Heart right ventricle (tissue), 16 donors: ENCODE measurements around the gene TPST2. TPM values are rescaled to one million over a fixed set of nuclear protein-coding genes. Genes with fewer than 3 reads are reported as not detected.

Source experiments
- ATAC-seq, 8 donors: fragments of 200-7000 bp; cut with Tn5 transposase; one replicate each; pipeline ENCODE4 v1.9.1; 2020; ENCODE audit warnings: mild to moderate bottlenecking in 8 of 8, moderate library complexity in 8 of 8, moderate number of reproducible peaks in 1 of 8
- DNase-seq, 2 donors: peaks; one replicate each; pipeline ENCODE4 v3.0.0-alpha.2; 2020
- H3K27ac ChIP-seq, 10 donors: fragments of 200-600 bp; sonication (generic) in 2 of 10; one replicate each; pipeline versions ENCODE4 v1.5.0 to v1.8.0; 2020 to 2022; ENCODE audit warnings: mild to moderate bottlenecking in 3 of 10
- H3K27me3 ChIP-seq, 7 donors: fragments of 200-600 bp; one replicate each; pipeline ENCODE4 v1.8.0; 2021 to 2022; ENCODE audit warnings: mild to moderate bottlenecking in 2 of 7
- H3K36me3 ChIP-seq, 9 donors: fragments of 200-600 bp; sonication (generic) in 1 of 9; one replicate each; pipeline versions ENCODE4 v1.5.0 to v1.8.0; 2020 to 2022; ENCODE audit warnings: mild to moderate bottlenecking in 2 of 9
- H3K4me1 ChIP-seq, 9 donors: fragments of 200-600 bp; sonication (generic) in 1 of 9; one replicate each; pipeline versions ENCODE4 v1.5.0 to v1.8.0; 2020 to 2022; ENCODE audit warnings: mild to moderate bottlenecking in 4 of 9
- H3K4me3 ChIP-seq, 10 donors: fragments of 200-600 bp; sonication (generic) in 2 of 10; one replicate each; pipeline versions ENCODE4 v1.5.0 to v1.8.0; 2020 to 2022; ENCODE audit warnings: mild to moderate bottlenecking in 7 of 10, moderate library complexity in 2 of 10
- H3K9me3 ChIP-seq, 11 donors: fragments of 200-600 bp in 10 of 11; sonication (generic) in 2 of 11; one replicate each; pipeline versions ENCODE4 v1.5.0 to v1.8.0; 2013 to 2022; ENCODE audit warnings: mild to moderate bottlenecking in 2 of 11, control low read depth in 1 of 11, moderate library complexity in 1 of 11
- CTCF ChIP-seq, 9 donors: fragments of 200-600 bp; sonication (generic) in 2 of 9; IDR thresholded peaks; one replicate each; pipeline versions ENCODE4 v1.5.0 to v1.8.0; 2021 to 2022; ENCODE audit warnings: antibody characterized with exemption in 9 of 9, mild to moderate bottlenecking in 5 of 9, moderate library complexity in 1 of 9
- WGBS, 2 donors: extraction: QIAGEN DNeasy Blood & Tissue Kit; methylation state at CpG; one replicate each; pipeline ENCODE4 v1.1.7; 2013; ENCODE audit warnings: inconsistent platforms in 1 of 2; 5-methylcytosine and 5-hydroxymethylcytosine counted together
- intact Hi-C, 10 donors: fragments of 100-400 bp; cut with DNase I; formaldehyde crosslinking; loops; one replicate each; pipeline versions ENCODE4 v1.11.1 to v1.14.2; 2022
- polyA plus RNA-seq, 2 donors: library from polyadenylated mRNA; stranded (reverse); fragments of 200-250 nt; gene quantifications; one replicate each; pipeline ENCODE4 v1.2.3, GENCODE V29; 2013
- total RNA-seq, 10 donors: library from RNA; stranded (reverse); fragmentation: NEBNext Ultra II Directional in 3 of 10; extraction: Animal tissue kit (Norgen Biotek cat#: 25700) in 3 of 10; gene quantifications; one replicate each; pipeline versions ENCODE4 v1.2.1 to v1.2.4, GENCODE V29; 2021 to 2023
- donor health status: Arrhythmogenic right ventricular cardiomyopathy.
- donor health status: ischemic (EF 13 %, LVEDD 7.1; RV severe dilation, severe dysfunction).
- donor health status: healthy with polysubstance abuse.
- donor health status: DM: no; HTN: yes; CAD: no.
- donor health status: DM: no; HTN: no; CAD: no.
- donor health status: ischemic (EF 25% LVEDD 6.9; RV normal size, moderate dysfunction).
- donor health status: ischemic (EF 25% LVEDD 5.7; RV mildly dilated, moderate dysfunction).
- donor health status: healthy.
- donor health status: DM: yes; HTN: yes; CAD: no.
- donor health status: Ischemic cardiomyopathy.
- donor health status: ischemic (EF 35%, LVEDD 5.7; RV mildly dilated, moderate dysfunction).
- donor health status: nonischemic (EF 11% LVEDD 7.7; RV severe dilation, severe dysfunction).
- donor health status: DM: yes; HTN: yes; CAD: no.
- donor health status: PGD.
- donor health status: ischemic (EF 29% LVEDD 5.4; RV normal size, mild dysfunction).
- donor health status: nonischemic (EF 23%, LVEDD 6.1; RV moderate dilation, normal function).

The TPST2 gene
- total and polyA plus RNA-seq, 12 donors = 11.1 to 41.5 (median 21.7) TPM

- ATAC-seq (no peak), DNase-seq (no peak)
- intact Hi-C loops = no loop called here
- no peak for TF ChIP-seq CTCF (IDR thresholded peaks at IDR 0.05)
- WGBS, 2 donors = 94 to 97% methylated on average over 3 of the region's 3 CpGs
- Histone ChIP-seq H3K9me3 (peaks cover 0 to 9% (median 0%) of the 10 kb centered on the region in 11 donors), H3K4me3 (no peak overlapping the region), H3K4me1 (peaks cover 0 to 17% (median 5%) of the 10 kb centered on the region in 9 donors), H3K27me3 (no peaks in the 10 kb centered on the region), H3K36me3 (no peaks in the 10 kb centered on the region), H3K27ac (peak overlapping the region in 2 of 10 donors; percentile 75 to 77)
Measured at GRCh38 chr22:26634189-26634588, 44.3 kb upstream of the TPST2 start.

GRCh38 chr22:26632422-26633155 lies 42.7 kb upstream of the TPST2 start:
- DNase-seq (peak in 1 of 2 donors; percentile 38), ATAC-seq (peak; percentile 17 to 95 (median 88))
- Histone ChIP-seq H3K36me3 (no peaks in the 10 kb centered on the region), H3K27ac (peak overlapping the region; percentile 46 to 81 (median 66)), H3K9me3 (peaks cover 0 to 9% (median 0%) of the 10 kb centered on the region in 11 donors), H3K4me3 (peak overlapping the region in 1 of 10 donors; percentile 11), H3K27me3 (no peaks in the 10 kb centered on the region), H3K4me1 (peaks cover 0 to 17% (median 5%) of the 10 kb centered on the region in 9 donors)
- intact Hi-C loops = no loop called here
- 49% methylated on average over 8 of the region's 8 CpGs for WGBS, 2 donors
- no peak for TF ChIP-seq CTCF (IDR thresholded peaks at IDR 0.05)

GRCh38 chr22:26631282-26631681 lies 41.4 kb upstream of the TPST2 start:
- no peak for TF ChIP-seq CTCF (IDR thresholded peaks at IDR 0.05)
- no peak overlapping the region for H3K4me3 ChIP-seq
- peaks cover 0 to 9% (median 0%) of the 10 kb centered on the region in 11 donors for H3K9me3 ChIP-seq
- DNase-seq = no peak
- H3K27me3 ChIP-seq = no peaks in the 10 kb centered on the region
- intact Hi-C loops = no loop called here
- peaks cover 0 to 17% (median 5%) of the 10 kb centered on the region in 9 donors for H3K4me1 ChIP-seq
- no peak for ATAC-seq
- peak overlapping the region in 4 of 10 donors; percentile 4 to 71 (median 14) for H3K27ac ChIP-seq
- 94 to 97% methylated on average over 4 of the region's 4 CpGs for WGBS, 2 donors
- no peaks in the 10 kb centered on the region for H3K36me3 ChIP-seq

- no peak for TF ChIP-seq CTCF (IDR thresholded peaks at IDR 0.05)
- ATAC-seq (peak in 1 of 8 donors; percentile 18), DNase-seq (no peak)
- Histone ChIP-seq H3K4me3 (no peak overlapping the region), H3K27me3 (no peaks in the 10 kb centered on the region), H3K4me1 (peaks cover 0 to 17% (median 5%) of the 10 kb centered on the region in 9 donors), H3K36me3 (no peaks in the 10 kb centered on the region), H3K9me3 (peaks cover 0 to 9% (median 0%) of the 10 kb centered on the region in 11 donors), H3K27ac (no peak overlapping the region)
- intact Hi-C loops = loop anchor here in 1 of 10 donors (5.0 kb wide), 1 partner anchor 38 kb away; the partner anchor contains the start of gene TPST2
- 84 to 94% methylated on average over 18 of the region's 18 CpGs for WGBS, 2 donors
Measured at GRCh38 chr22:26629988-26630761, 40.2 kb upstream of the TPST2 start.
